Medulla oblongata (tissue), 1 donor: ENCODE measurements around the gene CECR2.

Experiments used
- DNase-seq: peaks from one replicate; pipeline ENCODE4 v3.0.0-alpha.2; 2015; ENCODE audit errors: extremely low spot score

The CECR2 gene

DNA sequence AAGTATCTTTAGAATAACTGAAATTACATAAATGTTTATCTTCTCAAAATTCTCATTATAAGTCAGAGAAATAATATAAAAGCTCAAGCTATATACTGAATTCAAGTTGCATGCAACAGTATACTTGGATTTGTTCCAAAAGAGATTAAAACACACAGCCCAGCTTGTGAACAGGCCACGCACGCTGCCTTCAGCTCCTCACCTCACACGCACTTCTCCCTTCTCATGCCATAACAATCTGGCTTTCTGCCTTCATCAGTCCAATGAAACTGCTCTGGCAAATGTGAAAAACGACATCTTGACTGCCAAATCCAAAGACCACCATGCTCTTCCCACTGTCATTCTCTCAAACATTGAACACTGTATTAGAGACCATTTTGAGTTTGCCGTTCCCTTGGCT lies 237.2 kb downstream of the CECR2 start:
- DNase-seq = no peak
